HepG2 (cell line): ENCODE results near the gene NT5C. TPM values are rescaled to one million over a fixed set of nuclear protein-coding genes. Genes with fewer than 3 reads are reported as not detected.

Experiments used
- CREM ChIP-seq, 2 experiments: sonication (generic) in 1 of 2; formaldehyde crosslinking in 1 of 2; IDR thresholded peaks; 2 replicates each; pipeline versions ENCODE4 v1.4.0 to v1.6.1; 2016 to 2020; ENCODE audit warnings: antibody characterized with exemption in 1 of 2, mild to moderate bottlenecking in 1 of 2, missing genetic modification reagents in 1 of 2
- GABPB1 ChIP-seq: IDR thresholded peaks from 2 replicates; pipeline ENCODE4 v1.6.1; 2016; ENCODE audit warnings: mild to moderate bottlenecking, missing genetic modification reagents, moderate library complexity, missing compliant biosample characterization
- LBX2 ChIP-seq: sonication (generic); formaldehyde crosslinking; IDR thresholded peaks from 2 replicates; pipeline ENCODE4 v1.5.0; 2020; ENCODE audit warnings: missing genetic modification reagents, mild to moderate bottlenecking, borderline replicate concordance
- PTBP1 ChIP-seq: fragments of 200-400 bp; formaldehyde crosslinking; IDR thresholded peaks from 2 replicates; pipeline ENCODE4 v1.6.1; 2018; ENCODE audit warnings: low read length, low read depth; ENCODE audit not compliant: poor library complexity, severe bottlenecking
- REST ChIP-seq, 2 experiments: IDR thresholded peaks; 2 replicates each; pipeline ENCODE4 v1.6.1; 2011 to 2012; ENCODE audit warnings: low read length in 2 of 2, borderline replicate concordance in 1 of 2, low read depth in 1 of 2, mild to moderate bottlenecking in 1 of 2, moderate library complexity in 1 of 2
- SPEN ChIP-seq: sonication (generic); formaldehyde crosslinking; IDR thresholded peaks from 2 replicates; pipeline ENCODE4 v1.5.1; 2020; ENCODE audit warnings: low read depth, mild to moderate bottlenecking, missing genetic modification reagents
- YEATS4 ChIP-seq: sonication (generic); formaldehyde crosslinking; IDR thresholded peaks from 2 replicates; pipeline ENCODE4 v1.4.0; 2020; ENCODE audit warnings: missing genetic modification reagents, borderline replicate concordance
- ZBTB7A ChIP-seq: sonication (generic); formaldehyde crosslinking; IDR thresholded peaks from 2 replicates; pipeline ENCODE4 v1.8.0; 2022; ENCODE audit warnings: mild to moderate bottlenecking, missing genetic modification reagents
- ZGPAT ChIP-seq: IDR thresholded peaks from 2 replicates; pipeline ENCODE4 v1.6.1; 2016; ENCODE audit warnings: mild to moderate bottlenecking
- ZNF20 ChIP-seq: sonication (generic); formaldehyde crosslinking; IDR thresholded peaks from 2 replicates; pipeline ENCODE4 v1.4.0; 2020; ENCODE audit warnings: mild to moderate bottlenecking, moderate library complexity, missing genetic modification reagents
- ZNF292 ChIP-seq: sonication (generic); formaldehyde crosslinking; IDR thresholded peaks from 2 replicates; pipeline ENCODE4 v1.8.1; 2022; ENCODE audit warnings: mild to moderate bottlenecking, low read depth, missing genetic modification reagents, borderline replicate concordance
- ZNF354B ChIP-seq: sonication (generic); formaldehyde crosslinking; IDR thresholded peaks from 2 replicates; pipeline ENCODE4 v1.8.0; 2022; ENCODE audit warnings: mild to moderate bottlenecking, missing genetic modification reagents
- ZNF570 ChIP-seq: sonication (generic); formaldehyde crosslinking; IDR thresholded peaks from 2 replicates; pipeline ENCODE4 v1.4.0; 2020; ENCODE audit warnings: mild to moderate bottlenecking, missing genetic modification reagents, borderline replicate concordance
- ZNF784 ChIP-seq: sonication (generic); formaldehyde crosslinking; IDR thresholded peaks from 2 replicates; pipeline ENCODE4 v1.5.1; 2020; ENCODE audit warnings: missing genetic modification reagents, mild to moderate bottlenecking, borderline replicate concordance
- ZZZ3 ChIP-seq: sonication (generic); formaldehyde crosslinking; IDR thresholded peaks from 2 replicates; pipeline ENCODE4 v1.4.0; 2020; ENCODE audit warnings: missing genetic modification reagents, mild to moderate bottlenecking, borderline replicate concordance
- polyA plus RNA-seq, 8 experiments: library from polyadenylated mRNA; depleted of rRNA in 3 of 8; stranded (reverse) in 7 of 8; unstranded in 1 of 8; fragments of >200 nt; fragmentation: Illumina TruSeq in 4 of 8; extraction: Trizol in 4 of 8; gene quantifications; 2 replicates each; pipeline versions ENCODE4 v1.2.1 to v1.2.3, GENCODE V29; 2011 to 2016; ENCODE audit warnings: low read depth in 4 of 8, missing spikeins in 1 of 8, mixed read lengths in 1 of 8; ENCODE audit not compliant: insufficient read depth in 1 of 8
- total RNA-seq, 5 experiments: library from RNA; depleted of rRNA; stranded (reverse); fragments of >200 nt; fragmentation: Illumina TruSeq; extraction: Trizol; gene quantifications; 2 replicates each; pipeline ENCODE4 v1.2.3, GENCODE V29; 2016; ENCODE audit warnings: low read depth in 1 of 5
- TF ChIP-seq, protein P1 (sequence below), 2 experiments: sonication (generic) in 1 of 2; formaldehyde crosslinking in 1 of 2; IDR thresholded peaks; 2 replicates each; pipeline versions ENCODE4 v1.4.0 to v1.6.1; 2018 to 2020; ENCODE audit warnings: missing genetic modification reagents in 2 of 2, borderline replicate concordance in 1 of 2, low read depth in 1 of 2, mild to moderate bottlenecking in 1 of 2, missing biosample characterization in 1 of 2
- TF ChIP-seq, protein P2 (sequence below): sonication (generic); formaldehyde crosslinking; IDR thresholded peaks from 2 replicates; pipeline ENCODE4 v1.4.0; 2020; ENCODE audit warnings: missing genetic modification reagents

Gene NT5C
- total and polyA plus RNA-seq, 2 of the 13 experiments (the other 11 are each of a cell fraction or from before 2014, with no cell fraction given), result 42.8 to 48.6 TPM

DNA sequence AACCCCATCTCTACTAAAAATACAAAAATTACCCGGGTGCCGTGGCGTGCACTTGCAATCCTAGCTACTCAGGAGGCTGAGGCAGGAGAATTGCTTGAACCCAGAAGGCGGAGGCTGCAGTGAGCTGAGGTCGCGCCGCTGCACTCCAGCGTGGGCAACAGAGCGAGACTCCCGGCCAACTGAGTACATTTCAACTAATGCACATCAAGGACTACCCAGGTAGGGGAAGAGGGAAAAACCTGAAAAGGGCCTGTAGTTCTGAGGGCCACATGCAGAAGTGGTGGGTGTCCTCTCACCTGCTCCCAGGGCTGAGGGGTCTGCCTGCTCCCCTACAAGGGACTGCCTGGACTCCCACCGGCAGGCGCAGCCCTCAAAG is 44.4 kb downstream of the NT5C start (continued):
- TF ChIP-seq ZNF784 (CRISPR knock-in tag) (no peak), SPEN (CRISPR knock-in tag) (peak; percentile 37; the same call in 1 of the 2 replicates), ZNF570 (no peak), ZNF20 (CRISPR knock-in tag) (0 out of 2 replicates have a peak, but pooled peaks have one; percentile 52), PTBP1 (no peak), ZNF292 (peak; percentile 13; the same call in 1 of the 2 replicates), ZBTB7A (CRISPR knock-in tag) (no peak), GABPB1 (no peak), ZGPAT (peak; percentile 30; the same call in 1 of the 2 replicates), ZZZ3 (CRISPR knock-in tag) (peak; percentile 11; the same call in 1 of the 2 replicates), YEATS4 (CRISPR knock-in tag) (peak; percentile 43), REST (IDR thresholded peaks at IDR 0.05; ENCODE audit: borderline replicate concordance in 1 of 2, low read depth in 1 of 2, low read length in 2 of 2) (no peak), ZNF354B (CRISPR knock-in tag) (no peak), LBX2 (CRISPR knock-in tag) (no peak), CREM (IDR thresholded peaks at IDR 0.05) (0 out of 2 replicates have a peak, but pooled peaks have one; percentile 6), CREM (CRISPR knock-in tag; IDR thresholded peaks at IDR 0.05) (no peak)
- TF ChIP-seq, protein P1, sequence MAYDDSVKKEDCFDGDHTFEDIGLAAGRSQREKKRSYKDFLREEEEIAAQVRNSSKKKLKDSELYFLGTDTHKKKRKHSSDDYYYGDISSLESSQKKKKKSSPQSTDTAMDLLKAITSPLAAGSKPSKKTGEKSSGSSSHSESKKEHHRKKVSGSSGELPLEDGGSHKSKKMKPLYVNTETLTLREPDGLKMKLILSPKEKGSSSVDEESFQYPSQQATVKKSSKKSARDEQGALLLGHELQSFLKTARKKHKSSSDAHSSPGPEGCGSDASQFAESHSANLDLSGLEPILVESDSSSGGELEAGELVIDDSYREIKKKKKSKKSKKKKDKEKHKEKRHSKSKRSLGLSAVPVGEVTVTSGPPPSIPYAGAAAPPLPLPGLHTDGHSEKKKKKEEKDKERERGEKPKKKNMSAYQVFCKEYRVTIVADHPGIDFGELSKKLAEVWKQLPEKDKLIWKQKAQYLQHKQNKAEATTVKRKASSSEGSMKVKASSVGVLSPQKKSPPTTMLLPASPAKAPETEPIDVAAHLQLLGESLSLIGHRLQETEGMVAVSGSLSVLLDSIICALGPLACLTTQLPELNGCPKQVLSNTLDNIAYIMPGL (CRISPR knock-in tag; IDR thresholded peaks at IDR 0.05; ENCODE audit: borderline replicate concordance in 1 of 2, low read depth in 1 of 2), result no peak
- TF ChIP-seq, protein P2, sequence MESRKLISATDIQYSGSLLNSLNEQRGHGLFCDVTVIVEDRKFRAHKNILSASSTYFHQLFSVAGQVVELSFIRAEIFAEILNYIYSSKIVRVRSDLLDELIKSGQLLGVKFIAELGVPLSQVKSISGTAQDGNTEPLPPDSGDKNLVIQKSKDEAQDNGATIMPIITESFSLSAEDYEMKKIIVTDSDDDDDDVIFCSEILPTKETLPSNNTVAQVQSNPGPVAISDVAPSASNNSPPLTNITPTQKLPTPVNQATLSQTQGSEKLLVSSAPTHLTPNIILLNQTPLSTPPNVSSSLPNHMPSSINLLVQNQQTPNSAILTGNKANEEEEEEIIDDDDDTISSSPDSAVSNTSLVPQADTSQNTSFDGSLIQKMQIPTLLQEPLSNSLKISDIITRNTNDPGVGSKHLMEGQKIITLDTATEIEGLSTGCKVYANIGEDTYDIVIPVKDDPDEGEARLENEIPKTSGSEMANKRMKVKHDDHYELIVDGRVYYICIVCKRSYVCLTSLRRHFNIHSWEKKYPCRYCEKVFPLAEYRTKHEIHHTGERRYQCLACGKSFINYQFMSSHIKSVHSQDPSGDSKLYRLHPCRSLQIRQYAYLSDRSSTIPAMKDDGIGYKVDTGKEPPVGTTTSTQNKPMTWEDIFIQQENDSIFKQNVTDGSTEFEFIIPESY (CRISPR knock-in tag), result 0 out of 2 replicates have a peak, but pooled peaks have one; percentile 3
